Measurements from ENCODE around the gene RADIL. TPM values are rescaled to one million over a fixed set of nuclear protein-coding genes. Genes with fewer than 3 reads are reported as not detected.

The RADIL gene
- total and polyA plus RNA-seq, 2 donors (not counting 1 experiment from before 2014, with no cell fraction given) = not detected

- intact Hi-C loops (cut with micrococcal nuclease) = no loop called here
- H2AFZ ChIP-seq (ENCODE audit: insufficient read depth, low read depth, low read length, poor library complexity, severe bottlenecking) = no peak overlapping the region
- H3K4me2 ChIP-seq (replicated peaks; ENCODE audit: low read depth, low read length, poor library complexity, severe bottlenecking) = no peak overlapping the region
- no peak overlapping the region for H3K27ac ChIP-seq (ENCODE audit: low read length in 2 of 2)
- no peak overlapping the region for H3K4me3 ChIP-seq (ENCODE audit: control extremely low read depth in 1 of 5, extremely low read depth in 1 of 5, insufficient read depth in 1 of 5, low read depth in 2 of 5, low read length in 4 of 5)
- POLR2A ChIA-PET = no interaction called here
- DNase-seq (peak; percentile 1), ATAC-seq (ENCODE audit: low read depth) (no peak)
- WGBS (ENCODE audit: insufficient coverage) = 54% methylated on average over 12 of the region's 14 CpGs
- no peak overlapping the region for H3K27ac Mint-ChIP-seq
- H3K4me3 Mint-ChIP-seq = no peak overlapping the region
- peaks cover 0 to 3% (median 0%) of the 10 kb centered on the region in 4 experiments for H3K27me3 ChIP-seq (replicated peaks in 1 of 4; ENCODE audit: control extremely low read depth in 1 of 4, control insufficient read depth in 3 of 4, insufficient read depth in 4 of 4, low read length in 3 of 4)
- no peaks in the 10 kb centered on the region for H3K4me1 ChIP-seq (ENCODE audit: control insufficient read depth in 2 of 2, insufficient read depth in 2 of 2, low read length in 2 of 2)
- H3K4me1 Mint-ChIP-seq = no peaks in the 10 kb centered on the region
- peaks cover 16% of the 10 kb centered on the region for H3K27me3 Mint-ChIP-seq
- H3K79me2 ChIP-seq (ENCODE audit: control insufficient read depth, insufficient read depth, low read length) = no peaks in the 10 kb centered on the region
- CTCF ChIA-PET = no interaction called here
- no peak overlapping the region for H3K9ac ChIP-seq (ENCODE audit: low read length)
- no peaks in the 10 kb centered on the region for H4K20me1 ChIP-seq (ENCODE audit: control insufficient read depth, insufficient read depth, low read length, poor library complexity, severe bottlenecking)
- no peaks in the 10 kb centered on the region for H3K9me3 Mint-ChIP-seq (ENCODE audit: insufficient read depth)
- no peak for TF ChIP-seq EZH2 (IDR thresholded peaks at IDR 0.05; ENCODE audit: borderline replicate concordance, insufficient read depth, low read depth, low read length, poor library complexity, severe bottlenecking)
- TF ChIP-seq, protein P1, sequence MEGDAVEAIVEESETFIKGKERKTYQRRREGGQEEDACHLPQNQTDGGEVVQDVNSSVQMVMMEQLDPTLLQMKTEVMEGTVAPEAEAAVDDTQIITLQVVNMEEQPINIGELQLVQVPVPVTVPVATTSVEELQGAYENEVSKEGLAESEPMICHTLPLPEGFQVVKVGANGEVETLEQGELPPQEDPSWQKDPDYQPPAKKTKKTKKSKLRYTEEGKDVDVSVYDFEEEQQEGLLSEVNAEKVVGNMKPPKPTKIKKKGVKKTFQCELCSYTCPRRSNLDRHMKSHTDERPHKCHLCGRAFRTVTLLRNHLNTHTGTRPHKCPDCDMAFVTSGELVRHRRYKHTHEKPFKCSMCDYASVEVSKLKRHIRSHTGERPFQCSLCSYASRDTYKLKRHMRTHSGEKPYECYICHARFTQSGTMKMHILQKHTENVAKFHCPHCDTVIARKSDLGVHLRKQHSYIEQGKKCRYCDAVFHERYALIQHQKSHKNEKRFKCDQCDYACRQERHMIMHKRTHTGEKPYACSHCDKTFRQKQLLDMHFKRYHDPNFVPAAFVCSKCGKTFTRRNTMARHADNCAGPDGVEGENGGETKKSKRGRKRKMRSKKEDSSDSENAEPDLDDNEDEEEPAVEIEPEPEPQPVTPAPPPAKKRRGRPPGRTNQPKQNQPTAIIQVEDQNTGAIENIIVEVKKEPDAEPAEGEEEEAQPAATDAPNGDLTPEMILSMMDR (IDR thresholded peaks at IDR 0.05) = no peak
- H3K9me3 ChIP-seq (ENCODE audit: control extremely low read depth in 1 of 3, control insufficient read depth in 2 of 3, insufficient read depth in 1 of 3, low read length in 2 of 3) = no peaks in the 10 kb centered on the region
- no peaks in the 10 kb centered on the region for H3K36me3 ChIP-seq (replicated peaks in 1 of 2; ENCODE audit: control extremely low read depth in 1 of 2, control insufficient read depth in 1 of 2, extremely low read depth in 1 of 2, insufficient read depth in 2 of 2, low read length in 1 of 2)
These were observed 59.9 kb downstream of the RADIL start for GRCh38 chr7:4823441-4824119.

- Mint-ChIP-seq H3K4me3 (no peak overlapping the region), H3K9me3 (ENCODE audit: insufficient read depth) (no peaks in the 10 kb centered on the region), H3K4me1 (no peaks in the 10 kb centered on the region), H3K27ac (no peak overlapping the region), H3K27me3 (peaks cover 16% of the 10 kb centered on the region)
- no peaks in the 10 kb centered on the region for H3K4me1 ChIP-seq (ENCODE audit: control insufficient read depth in 2 of 2, insufficient read depth in 2 of 2, low read length in 2 of 2)
- TF ChIP-seq, protein P1 (IDR thresholded peaks at IDR 0.05) = no peak
- TF ChIP-seq EZH2 (IDR thresholded peaks at IDR 0.05; ENCODE audit: borderline replicate concordance, insufficient read depth, low read depth, low read length, poor library complexity, severe bottlenecking) = no peak
- H3K9me3 ChIP-seq (ENCODE audit: control extremely low read depth in 1 of 3, control insufficient read depth in 2 of 3, insufficient read depth in 1 of 3, low read length in 2 of 3) = no peaks in the 10 kb centered on the region
- CTCF ChIA-PET = no interaction called here
- 80% methylated on average over 2 of the region's 9 CpGs for WGBS (ENCODE audit: insufficient coverage)
- no peak overlapping the region for H3K4me3 ChIP-seq (ENCODE audit: control extremely low read depth in 1 of 5, extremely low read depth in 1 of 5, insufficient read depth in 1 of 5, low read depth in 2 of 5, low read length in 4 of 5)
- H3K9ac ChIP-seq (ENCODE audit: low read length) = no peak overlapping the region
- no peaks in the 10 kb centered on the region for H3K79me2 ChIP-seq (ENCODE audit: control insufficient read depth, insufficient read depth, low read length)
- no peak overlapping the region for H3K27ac ChIP-seq (ENCODE audit: low read length in 2 of 2)
- peaks cover 0 to 3% (median 0%) of the 10 kb centered on the region in 4 experiments for H3K27me3 ChIP-seq (replicated peaks in 1 of 4; ENCODE audit: control extremely low read depth in 1 of 4, control insufficient read depth in 3 of 4, insufficient read depth in 4 of 4, low read length in 3 of 4)
- no peaks in the 10 kb centered on the region for H4K20me1 ChIP-seq (ENCODE audit: control insufficient read depth, insufficient read depth, low read length, poor library complexity, severe bottlenecking)
- no peaks in the 10 kb centered on the region for H3K36me3 ChIP-seq (replicated peaks in 1 of 2; ENCODE audit: control extremely low read depth in 1 of 2, control insufficient read depth in 1 of 2, extremely low read depth in 1 of 2, insufficient read depth in 2 of 2, low read length in 1 of 2)
- intact Hi-C loops (cut with micrococcal nuclease) = no loop called here
- DNase-seq (no peak), ATAC-seq (ENCODE audit: low read depth) (no peak)
- H3K4me2 ChIP-seq (replicated peaks; ENCODE audit: low read depth, low read length, poor library complexity, severe bottlenecking) = no peak overlapping the region
- H2AFZ ChIP-seq (ENCODE audit: insufficient read depth, low read depth, low read length, poor library complexity, severe bottlenecking) = no peak overlapping the region
- POLR2A ChIA-PET = no interaction called here
These were observed 60.8 kb downstream of the RADIL start for GRCh38 chr7:4822677-4823076.
